GM23338 (cell line): ENCODE data around the gene FARS2. TPM values are rescaled to one million over a fixed set of nuclear protein-coding genes. Genes with fewer than 3 reads are reported as not detected.

Experiments
- ATAC-seq: fragments of 200-7000 bp; cut with Tn5 transposase; 3 replicates; pipeline ENCODE4 v1.9.1; 2020
- DNase-seq: peaks from one replicate; pipeline ENCODE4 v3.0.0-alpha.2; 2015; ENCODE audit warnings: low spot score
- H2AFZ ChIP-seq: fragments of 200-600 bp; sonication (generic); 2 replicates; pipeline ENCODE4 v1.8.0; 2016; ENCODE audit warnings: antibody characterized with exemption, mild to moderate bottlenecking, moderate library complexity
- H3F3A ChIP-seq: fragments of 200-600 bp; sonication (generic); replicated peaks from 2 replicates; pipeline ENCODE4 v1.8.0; 2017; ENCODE audit warnings: antibody characterized with exemption, mixed run types, low read depth
- H3K27ac ChIP-seq: fragments of 200-600 bp; sonication (generic); 2 replicates; pipeline ENCODE4 v1.6.1; 2016; ENCODE audit warnings: low read depth
- H3K27me3 ChIP-seq: fragments of 200-600 bp; sonication (generic); 2 replicates; pipeline ENCODE4 v1.8.0; 2016; ENCODE audit warnings: mild to moderate bottlenecking, mixed run types, moderate library complexity; ENCODE audit not compliant: insufficient read depth
- H3K36me3 ChIP-seq: fragments of 200-600 bp; sonication (generic); 2 replicates; pipeline ENCODE4 v1.8.0; 2016; ENCODE audit warnings: mild to moderate bottlenecking; ENCODE audit not compliant: insufficient read depth
- H3K4me1 ChIP-seq: fragments of 200-600 bp; sonication (generic); 2 replicates; pipeline ENCODE4 v1.8.0; 2016; ENCODE audit warnings: mild to moderate bottlenecking, moderate library complexity; ENCODE audit not compliant: insufficient read depth
- H3K4me2 ChIP-seq: fragments of 200-600 bp; sonication (generic); 2 replicates; pipeline ENCODE4 v1.7.1; 2017; ENCODE audit warnings: mixed run types
- H3K4me3 ChIP-seq: fragments of 200-600 bp; sonication (generic); 2 replicates; pipeline ENCODE4 v1.6.1; 2016; ENCODE audit warnings: mixed run types
- H3K79me2 ChIP-seq: fragments of 200-600 bp; sonication (generic); replicated peaks from 2 replicates; pipeline ENCODE4 v1.8.0; 2017; ENCODE audit warnings: mild to moderate bottlenecking; ENCODE audit not compliant: insufficient read depth
- H3K9me2 ChIP-seq: fragments of 200-600 bp; sonication (generic); 2 replicates; pipeline ENCODE4 v1.8.0; 2017; ENCODE audit not compliant: insufficient read depth
- H4K20me1 ChIP-seq: fragments of 200-600 bp; sonication (generic); replicated peaks from 2 replicates; pipeline ENCODE4 v1.8.0; 2017; ENCODE audit warnings: mild to moderate bottlenecking; ENCODE audit not compliant: insufficient read depth
- H3K27ac Mint-ChIP-seq: 2 replicates; pipeline ENCODE4 v1.8.0; 2020; ENCODE audit warnings: inconsistent platforms, mild to moderate bottlenecking, moderate library complexity, mixed read lengths
- H3K27me3 Mint-ChIP-seq: 3 replicates; pipeline ENCODE4 v1.8.0; 2022; ENCODE audit warnings: low read depth, mild to moderate bottlenecking, moderate library complexity, mixed read lengths, inconsistent platforms; ENCODE audit not compliant: insufficient read depth, poor library complexity
- H3K36me3 Mint-ChIP-seq: 3 replicates; pipeline ENCODE4 v1.8.0; 2021; ENCODE audit warnings: low read depth, mild to moderate bottlenecking, inconsistent platforms, moderate library complexity, mixed read lengths
- H3K4me1 Mint-ChIP-seq: 3 replicates; pipeline ENCODE4 v1.8.0; 2020; ENCODE audit warnings: mild to moderate bottlenecking, inconsistent platforms, mixed read lengths
- H3K4me3 Mint-ChIP-seq: 3 replicates; pipeline ENCODE4 v1.8.0; 2021; ENCODE audit warnings: moderate library complexity, mild to moderate bottlenecking, inconsistent platforms, mixed read lengths
- H3K9me3 Mint-ChIP-seq: 3 replicates; pipeline ENCODE4 v1.8.0; 2020; ENCODE audit warnings: moderate library complexity, mild to moderate bottlenecking, inconsistent platforms, mixed read lengths
- CREB1 ChIP-seq: fragments of 250-450 bp; sonication (Bioruptor Pico); IDR thresholded peaks from 2 replicates; pipeline ENCODE4 v1.5.0; 2020; ENCODE audit warnings: low read depth, mild to moderate bottlenecking, moderate library complexity
- CTCF ChIP-seq, 2 experiments: fragments of 200-600 bp in 1 of 2; sonication (generic) in 1 of 2; conservative IDR thresholded peaks; 2 replicates each; pipeline versions ENCODE4 v1.5.1 to v1.6.1; 2016 to 2017; ENCODE audit warnings: antibody characterized with exemption in 2 of 2, low read depth in 2 of 2, mild to moderate bottlenecking in 2 of 2, moderate library complexity in 1 of 2
- EZH2 ChIP-seq: fragments of 200-600 bp; sonication (generic); IDR thresholded peaks from one replicate; pipeline ENCODE4 v1.8.0; 2017; ENCODE audit warnings: antibody characterized with exemption, mild to moderate bottlenecking, low read depth; ENCODE audit not compliant: unreplicated experiment
- EZH2phosphoT487 ChIP-seq: fragments of 200-600 bp; sonication (generic); IDR thresholded peaks from one replicate; pipeline ENCODE4 v1.8.1; 2018; ENCODE audit warnings: antibody characterized with exemption; ENCODE audit not compliant: unreplicated experiment
- JUNB ChIP-seq: IDR thresholded peaks from one replicate; pipeline ENCODE4 v1.6.1; 2016; ENCODE audit warnings: antibody characterized with exemption; ENCODE audit not compliant: unreplicated experiment
- NANOG ChIP-seq: IDR thresholded peaks from 2 replicates; pipeline ENCODE4 v1.6.1; 2016; ENCODE audit warnings: antibody characterized with exemption, borderline replicate concordance
- POLR2AphosphoS5 ChIP-seq: IDR thresholded peaks from 2 replicates; pipeline ENCODE4 v1.6.1; 2016; ENCODE audit warnings: antibody characterized with exemption, low read depth
- STAT1 ChIP-seq: IDR thresholded peaks from one replicate; pipeline ENCODE4 v1.6.1; 2016; ENCODE audit warnings: antibody characterized with exemption; ENCODE audit not compliant: unreplicated experiment
- ZNF114 ChIP-seq: fragments of 250-450 bp; sonication (Bioruptor Pico); IDR thresholded peaks from 2 replicates; pipeline ENCODE4 v1.5.0; 2020; ENCODE audit warnings: mild to moderate bottlenecking, moderate library complexity
- ZNF331 ChIP-seq: fragments of 250-450 bp; sonication (Bioruptor Pico); IDR thresholded peaks from 2 replicates; pipeline ENCODE4 v1.5.0; 2020; ENCODE audit warnings: low read depth, mild to moderate bottlenecking, moderate library complexity
- polyA plus RNA-seq: library from polyadenylated mRNA; unstranded; fragments of >200 nt; fragmentation: Nextera tagmentation; extraction: Ambion mirVana; gene quantifications from 2 replicates; pipeline ENCODE4 v1.2.1, GENCODE V29; 2016
- total RNA-seq: library from RNA; depleted of rRNA; stranded (reverse); fragments of >200 nt; shearing (Covaris generic); gene quantifications from 2 replicates; pipeline ENCODE4 v1.2.3, GENCODE V29; 2014
- TF ChIP-seq, protein P1 (sequence below): IDR thresholded peaks from one replicate; pipeline ENCODE4 v1.6.1; 2018; ENCODE audit warnings: antibody characterized with exemption; ENCODE audit not compliant: unreplicated experiment
- TF ChIP-seq, protein P2 (sequence below): fragments of 250-450 bp; sonication (Bioruptor Pico); IDR thresholded peaks from 2 replicates; pipeline ENCODE4 v1.5.0; 2020; ENCODE audit warnings: mild to moderate bottlenecking, moderate library complexity
- TF ChIP-seq, protein P3 (sequence below): IDR thresholded peaks from 2 replicates; pipeline ENCODE4 v1.6.1; 2016; ENCODE audit warnings: antibody characterized with exemption

Gene FARS2
- total and polyA plus RNA-seq, 2 experiments from 2014 or later = 7.6 to 19.0 TPM

DNA sequence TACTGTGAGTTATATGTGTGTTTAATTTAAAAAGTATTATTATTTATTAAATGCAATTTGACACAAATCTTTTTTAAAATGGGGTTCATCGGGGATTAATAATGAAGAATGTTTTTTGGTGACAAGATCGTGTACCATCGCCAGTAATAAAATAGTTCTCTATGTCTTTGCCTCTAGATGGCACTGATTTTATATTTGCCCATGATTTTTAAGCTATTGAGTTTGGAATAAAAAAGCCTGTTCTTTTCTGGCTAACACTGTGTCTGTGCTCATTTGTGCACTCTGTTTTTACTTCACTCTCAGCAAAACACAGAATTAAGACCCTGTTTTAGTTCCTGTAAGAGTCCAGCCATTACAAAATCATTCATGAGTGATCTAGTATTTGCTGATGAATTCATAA is 127.0 kb downstream of the FARS2 start:
- no peak overlapping the region for H3K4me3 ChIP-seq
- H3K27me3 ChIP-seq = no peaks in the 10 kb centered on the region
- no peaks in the 10 kb centered on the region for H3F3A ChIP-seq
- no peaks in the 10 kb centered on the region for H3K9me3 Mint-ChIP-seq
- no peaks in the 10 kb centered on the region for H3K36me3 ChIP-seq
- DNase-seq (no peak), ATAC-seq (no peak)
- H4K20me1 ChIP-seq = peaks cover 10% of the 10 kb centered on the region
- H3K27me3 Mint-ChIP-seq = no peaks in the 10 kb centered on the region
- no peaks in the 10 kb centered on the region for H3K4me1 ChIP-seq
- no peaks in the 10 kb centered on the region for H3K36me3 Mint-ChIP-seq
- TF ChIP-seq POLR2AphosphoS5 = no peak
- TF ChIP-seq, protein P1, sequence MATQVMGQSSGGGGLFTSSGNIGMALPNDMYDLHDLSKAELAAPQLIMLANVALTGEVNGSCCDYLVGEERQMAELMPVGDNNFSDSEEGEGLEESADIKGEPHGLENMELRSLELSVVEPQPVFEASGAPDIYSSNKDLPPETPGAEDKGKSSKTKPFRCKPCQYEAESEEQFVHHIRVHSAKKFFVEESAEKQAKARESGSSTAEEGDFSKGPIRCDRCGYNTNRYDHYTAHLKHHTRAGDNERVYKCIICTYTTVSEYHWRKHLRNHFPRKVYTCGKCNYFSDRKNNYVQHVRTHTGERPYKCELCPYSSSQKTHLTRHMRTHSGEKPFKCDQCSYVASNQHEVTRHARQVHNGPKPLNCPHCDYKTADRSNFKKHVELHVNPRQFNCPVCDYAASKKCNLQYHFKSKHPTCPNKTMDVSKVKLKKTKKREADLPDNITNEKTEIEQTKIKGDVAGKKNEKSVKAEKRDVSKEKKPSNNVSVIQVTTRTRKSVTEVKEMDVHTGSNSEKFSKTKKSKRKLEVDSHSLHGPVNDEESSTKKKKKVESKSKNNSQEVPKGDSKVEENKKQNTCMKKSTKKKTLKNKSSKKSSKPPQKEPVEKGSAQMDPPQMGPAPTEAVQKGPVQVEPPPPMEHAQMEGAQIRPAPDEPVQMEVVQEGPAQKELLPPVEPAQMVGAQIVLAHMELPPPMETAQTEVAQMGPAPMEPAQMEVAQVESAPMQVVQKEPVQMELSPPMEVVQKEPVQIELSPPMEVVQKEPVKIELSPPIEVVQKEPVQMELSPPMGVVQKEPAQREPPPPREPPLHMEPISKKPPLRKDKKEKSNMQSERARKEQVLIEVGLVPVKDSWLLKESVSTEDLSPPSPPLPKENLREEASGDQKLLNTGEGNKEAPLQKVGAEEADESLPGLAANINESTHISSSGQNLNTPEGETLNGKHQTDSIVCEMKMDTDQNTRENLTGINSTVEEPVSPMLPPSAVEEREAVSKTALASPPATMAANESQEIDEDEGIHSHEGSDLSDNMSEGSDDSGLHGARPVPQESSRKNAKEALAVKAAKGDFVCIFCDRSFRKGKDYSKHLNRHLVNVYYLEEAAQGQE = no peak
- no peak for TF ChIP-seq CTCF (conservative IDR thresholded peaks at IDR 0.05; ENCODE audit: low read depth in 2 of 2)
- TF ChIP-seq, protein P2, sequence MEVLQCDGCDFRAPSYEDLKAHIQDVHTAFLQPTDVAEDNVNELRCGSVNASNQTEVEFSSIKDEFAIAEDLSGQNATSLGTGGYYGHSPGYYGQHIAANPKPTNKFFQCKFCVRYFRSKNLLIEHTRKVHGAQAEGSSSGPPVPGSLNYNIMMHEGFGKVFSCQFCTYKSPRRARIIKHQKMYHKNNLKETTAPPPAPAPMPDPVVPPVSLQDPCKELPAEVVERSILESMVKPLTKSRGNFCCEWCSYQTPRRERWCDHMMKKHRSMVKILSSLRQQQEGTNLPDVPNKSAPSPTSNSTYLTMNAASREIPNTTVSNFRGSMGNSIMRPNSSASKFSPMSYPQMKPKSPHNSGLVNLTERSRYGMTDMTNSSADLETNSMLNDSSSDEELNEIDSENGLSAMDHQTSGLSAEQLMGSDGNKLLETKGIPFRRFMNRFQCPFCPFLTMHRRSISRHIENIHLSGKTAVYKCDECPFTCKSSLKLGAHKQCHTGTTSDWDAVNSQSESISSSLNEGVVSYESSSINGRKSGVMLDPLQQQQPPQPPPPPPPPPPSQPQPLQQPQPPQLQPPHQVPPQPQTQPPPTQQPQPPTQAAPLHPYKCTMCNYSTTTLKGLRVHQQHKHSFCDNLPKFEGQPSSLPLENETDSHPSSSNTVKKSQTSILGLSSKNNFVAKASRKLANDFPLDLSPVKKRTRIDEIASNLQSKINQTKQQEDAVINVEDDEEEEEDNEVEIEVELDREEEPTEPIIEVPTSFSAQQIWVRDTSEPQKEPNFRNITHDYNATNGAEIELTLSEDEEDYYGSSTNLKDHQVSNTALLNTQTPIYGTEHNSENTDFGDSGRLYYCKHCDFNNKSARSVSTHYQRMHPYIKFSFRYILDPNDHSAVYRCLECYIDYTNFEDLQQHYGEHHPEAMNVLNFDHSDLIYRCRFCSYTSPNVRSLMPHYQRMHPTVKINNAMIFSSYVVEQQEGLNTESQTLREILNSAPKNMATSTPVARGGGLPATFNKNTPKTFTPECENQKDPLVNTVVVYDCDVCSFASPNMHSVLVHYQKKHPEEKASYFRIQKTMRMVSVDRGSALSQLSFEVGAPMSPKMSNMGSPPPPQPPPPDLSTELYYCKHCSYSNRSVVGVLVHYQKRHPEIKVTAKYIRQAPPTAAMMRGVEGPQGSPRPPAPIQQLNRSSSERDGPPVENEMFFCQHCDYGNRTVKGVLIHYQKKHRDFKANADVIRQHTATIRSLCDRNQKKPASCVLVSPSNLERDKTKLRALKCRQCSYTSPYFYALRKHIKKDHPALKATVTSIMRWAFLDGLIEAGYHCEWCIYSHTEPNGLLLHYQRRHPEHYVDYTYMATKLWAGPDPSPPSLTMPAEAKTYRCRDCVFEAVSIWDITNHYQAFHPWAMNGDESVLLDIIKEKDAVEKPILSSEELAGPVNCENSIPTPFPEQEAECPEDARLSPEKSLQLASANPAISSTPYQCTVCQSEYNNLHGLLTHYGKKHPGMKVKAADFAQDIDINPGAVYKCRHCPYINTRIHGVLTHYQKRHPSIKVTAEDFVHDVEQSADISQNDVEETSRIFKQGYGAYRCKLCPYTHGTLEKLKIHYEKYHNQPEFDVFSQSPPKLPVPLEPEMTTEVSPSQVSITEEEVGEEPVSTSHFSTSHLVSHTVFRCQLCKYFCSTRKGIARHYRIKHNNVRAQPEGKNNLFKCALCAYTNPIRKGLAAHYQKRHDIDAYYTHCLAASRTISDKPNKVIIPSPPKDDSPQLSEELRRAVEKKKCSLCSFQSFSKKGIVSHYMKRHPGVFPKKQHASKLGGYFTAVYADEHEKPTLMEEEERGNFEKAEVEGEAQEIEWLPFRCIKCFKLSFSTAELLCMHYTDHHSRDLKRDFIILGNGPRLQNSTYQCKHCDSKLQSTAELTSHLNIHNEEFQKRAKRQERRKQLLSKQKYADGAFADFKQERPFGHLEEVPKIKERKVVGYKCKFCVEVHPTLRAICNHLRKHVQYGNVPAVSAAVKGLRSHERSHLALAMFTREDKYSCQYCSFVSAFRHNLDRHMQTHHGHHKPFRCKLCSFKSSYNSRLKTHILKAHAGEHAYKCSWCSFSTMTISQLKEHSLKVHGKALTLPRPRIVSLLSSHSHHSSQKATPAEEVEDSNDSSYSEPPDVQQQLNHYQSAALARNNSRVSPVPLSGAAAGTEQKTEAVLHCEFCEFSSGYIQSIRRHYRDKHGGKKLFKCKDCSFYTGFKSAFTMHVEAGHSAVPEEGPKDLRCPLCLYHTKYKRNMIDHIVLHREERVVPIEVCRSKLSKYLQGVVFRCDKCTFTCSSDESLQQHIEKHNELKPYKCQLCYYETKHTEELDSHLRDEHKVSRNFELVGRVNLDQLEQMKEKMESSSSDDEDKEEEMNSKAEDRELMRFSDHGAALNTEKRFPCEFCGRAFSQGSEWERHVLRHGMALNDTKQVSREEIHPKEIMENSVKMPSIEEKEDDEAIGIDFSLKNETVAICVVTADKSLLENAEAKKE (CRISPR knock-in tag) = no peak
- TF ChIP-seq, protein P3, sequence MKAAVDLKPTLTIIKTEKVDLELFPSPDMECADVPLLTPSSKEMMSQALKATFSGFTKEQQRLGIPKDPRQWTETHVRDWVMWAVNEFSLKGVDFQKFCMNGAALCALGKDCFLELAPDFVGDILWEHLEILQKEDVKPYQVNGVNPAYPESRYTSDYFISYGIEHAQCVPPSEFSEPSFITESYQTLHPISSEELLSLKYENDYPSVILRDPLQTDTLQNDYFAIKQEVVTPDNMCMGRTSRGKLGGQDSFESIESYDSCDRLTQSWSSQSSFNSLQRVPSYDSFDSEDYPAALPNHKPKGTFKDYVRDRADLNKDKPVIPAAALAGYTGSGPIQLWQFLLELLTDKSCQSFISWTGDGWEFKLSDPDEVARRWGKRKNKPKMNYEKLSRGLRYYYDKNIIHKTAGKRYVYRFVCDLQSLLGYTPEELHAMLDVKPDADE = no peak
- TF ChIP-seq CREB1 (CRISPR knock-in tag) = no peak
- no peak for TF ChIP-seq NANOG
- TF ChIP-seq EZH2 = no peak
- no peak for TF ChIP-seq ZNF114 (CRISPR knock-in tag)
- TF ChIP-seq STAT1 = no peak
- no peak for TF ChIP-seq ZNF331 (CRISPR knock-in tag)
- no peak for TF ChIP-seq EZH2phosphoT487
- TF ChIP-seq JUNB = no peak
- no peak overlapping the region for H3K4me2 ChIP-seq
- H3K79me2 ChIP-seq = peaks cover 5% of the 10 kb centered on the region; the same call in 1 of the 2 replicates
- 0 out of 3 replicates have a peak, but pooled peaks cover 2% of the 10 kb centered on the region for H3K4me1 Mint-ChIP-seq
- H3K27ac ChIP-seq = no peak overlapping the region
- H2AFZ ChIP-seq = no peak overlapping the region
- H3K4me3 Mint-ChIP-seq = no peak overlapping the region
- no peak overlapping the region for H3K27ac Mint-ChIP-seq
- no peaks in the 10 kb centered on the region for H3K9me2 ChIP-seq
